AG09319 (cell line): ENCODE data around the gene KMT2D.
A peak's percentile ranks its signal among the peaks of the same experiment; 100 is the strongest.

ENCODE experiments used
- DNase-seq: peaks from one replicate; pipeline ENCODE4 v3.0.0-alpha.2; 2010; ENCODE audit warnings: low read depth; ENCODE audit errors: extremely low read depth
- CTCF ChIP-seq: IDR thresholded peaks from 2 replicates; pipeline ENCODE4 v1.5.1; 2011; ENCODE audit warnings: low read depth, mild to moderate bottlenecking, inconsistent platforms, low read length, moderate library complexity

Gene KMT2D

GRCh38 chr12:49019443-49020324 is 40.9 kb downstream of the KMT2D start:
- TF ChIP-seq CTCF, result peak; percentile 26
- DNase-seq, result no peak

GRCh38 chr12:49019120-49019430 is 41.5 kb downstream of the KMT2D start:
- DNase-seq, result no peak
- TF ChIP-seq CTCF, result no peak

- TF ChIP-seq CTCF, result peak; percentile 62
- peak; percentile 95 for DNase-seq
These were observed 42.1 kb downstream of the KMT2D start, which contains the start of gene PRKAG1 for GRCh38 chr12:49018261-49019119. TSS of gene PRKAG1 (minus strand) at chr12:49018776. CDS start at chr12:49018740, 36 bp downstream.

GRCh38 chr12:49017891-49018260 is 42.7 kb downstream of the KMT2D start:
- no peak; the same call in 1 of the 2 replicates for TF ChIP-seq CTCF
- no peak for DNase-seq

- DNase-seq, result no peak
- TF ChIP-seq CTCF, result no peak
These were observed 45.4 kb downstream of the KMT2D start for GRCh38 chr12:49015196-49015595.

GRCh38 chr12:49014547-49014946 is 46.0 kb downstream of the KMT2D start:
- TF ChIP-seq CTCF, result peak; percentile 30
- DNase-seq, result no peak

- no peak for TF ChIP-seq CTCF
These were observed 47.2 kb downstream of the KMT2D start for GRCh38 chr12:49013428-49013827.

More at GRCh38 chr12:49013428-49013827, 47.2 kb downstream of the KMT2D start:
- no peak for DNase-seq
